Measurements from ENCODE around the gene MYL4.
"Not testable (repeated sequence)": the region's sequence is repeated elsewhere in the genome, so short reads cannot be mapped to it uniquely, and the experiment has no call there.

The MYL4 gene

DNA sequence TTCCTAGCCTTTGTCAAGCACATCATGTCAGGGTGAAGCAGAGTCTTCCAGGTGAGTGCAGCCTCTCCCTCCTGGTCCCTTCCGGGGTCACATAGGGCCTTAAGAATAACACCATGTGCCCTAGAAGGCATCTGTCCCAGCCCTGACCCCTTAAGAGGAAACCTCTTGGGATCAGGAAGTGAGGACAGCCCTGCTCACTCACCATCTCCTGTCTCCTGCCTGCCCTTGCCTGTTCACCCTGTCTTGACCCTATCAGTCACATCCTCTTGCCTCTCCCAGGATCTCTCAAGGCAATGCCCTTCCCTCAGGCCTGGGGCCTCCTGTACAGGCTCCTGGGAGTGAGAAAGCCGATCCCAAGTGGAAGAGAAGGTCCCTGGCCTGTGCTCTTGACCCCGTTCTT, 13.9 kb downstream of the MYL4 start:
- no peak for DNase-seq

DNA sequence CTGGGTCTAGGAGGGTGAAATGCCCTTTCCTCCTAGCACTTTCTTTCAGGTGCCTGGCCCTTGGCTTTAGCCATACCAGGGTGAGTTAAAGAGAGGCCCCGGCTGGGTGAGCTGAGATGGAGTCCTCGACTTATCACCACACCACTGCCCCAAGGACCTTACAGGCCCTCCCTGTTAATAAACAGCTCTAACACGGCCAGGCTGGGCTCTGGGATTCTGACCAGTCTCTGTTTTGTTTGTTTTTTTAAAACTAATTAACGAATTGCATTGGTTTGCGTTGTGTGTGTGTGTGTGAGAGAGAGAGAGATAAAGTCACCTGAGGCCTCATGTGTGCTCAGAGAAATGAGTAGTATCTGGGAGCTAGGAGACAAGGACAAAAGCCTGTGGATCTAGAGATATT, 14.3 kb downstream of the MYL4 start:
- DNase-seq: no peak

DNA sequence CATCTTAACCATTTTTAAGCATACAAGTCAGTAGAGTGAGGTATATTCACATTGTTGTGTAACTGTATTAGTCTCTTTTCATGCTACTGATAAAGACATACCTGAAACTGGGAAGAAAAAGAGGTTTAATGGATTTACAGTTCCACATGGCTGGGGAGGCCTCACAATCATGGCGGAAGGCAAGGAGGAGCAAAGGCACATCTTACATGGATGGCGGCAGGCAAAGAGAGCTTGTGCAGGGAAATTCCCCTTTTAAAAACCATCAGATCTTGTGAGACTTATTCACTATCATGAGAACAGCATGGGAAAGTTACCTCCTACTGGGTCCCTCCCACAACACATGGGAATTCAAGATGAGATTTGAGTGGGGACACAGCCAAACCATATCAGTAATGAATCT, 14.9 kb downstream of the MYL4 start:
- not testable (repeated sequence) for DNase-seq

DNA sequence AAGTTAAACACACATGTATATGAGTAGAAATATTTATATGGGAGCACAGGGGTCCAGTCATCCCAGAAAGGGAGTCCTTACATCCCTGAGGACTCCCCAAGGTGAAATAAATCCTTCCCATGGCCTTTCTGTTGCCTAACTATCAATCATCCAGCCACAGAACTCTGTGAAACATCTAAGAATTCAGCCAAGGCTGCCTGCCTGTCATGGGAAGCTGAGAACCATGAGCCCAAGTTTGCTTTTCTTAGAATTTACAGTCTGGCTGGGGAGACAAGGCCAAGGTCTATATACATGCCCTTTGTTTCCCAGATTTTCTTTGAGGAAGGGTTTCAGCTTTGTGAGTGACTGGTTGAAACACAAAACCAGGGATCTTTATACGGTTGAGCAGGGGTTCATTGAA, 15.8 kb downstream of the MYL4 start:
- no peak for DNase-seq

DNA sequence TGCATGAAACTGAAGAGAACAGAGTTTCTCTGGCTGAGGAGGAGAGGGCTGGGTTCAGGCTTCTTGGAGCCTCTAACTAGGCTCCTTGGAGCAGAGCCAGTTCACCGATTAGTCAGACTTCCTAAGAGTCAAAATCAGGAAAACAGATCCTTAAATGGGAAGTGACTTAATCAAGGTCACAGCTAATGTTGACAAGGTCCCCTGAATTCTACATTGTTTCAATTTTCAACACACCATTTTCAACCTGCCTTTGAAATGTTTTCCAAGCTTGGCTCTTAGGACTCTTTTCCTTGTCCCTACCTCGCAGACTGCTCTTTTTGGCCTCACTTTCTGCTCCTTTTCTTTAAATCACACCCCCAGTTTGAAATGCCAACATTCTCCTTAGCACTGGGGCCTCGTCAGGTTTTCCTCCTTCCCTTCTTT, 16.3 kb downstream of the MYL4 start:
- DNase-seq: no peak

DNA sequence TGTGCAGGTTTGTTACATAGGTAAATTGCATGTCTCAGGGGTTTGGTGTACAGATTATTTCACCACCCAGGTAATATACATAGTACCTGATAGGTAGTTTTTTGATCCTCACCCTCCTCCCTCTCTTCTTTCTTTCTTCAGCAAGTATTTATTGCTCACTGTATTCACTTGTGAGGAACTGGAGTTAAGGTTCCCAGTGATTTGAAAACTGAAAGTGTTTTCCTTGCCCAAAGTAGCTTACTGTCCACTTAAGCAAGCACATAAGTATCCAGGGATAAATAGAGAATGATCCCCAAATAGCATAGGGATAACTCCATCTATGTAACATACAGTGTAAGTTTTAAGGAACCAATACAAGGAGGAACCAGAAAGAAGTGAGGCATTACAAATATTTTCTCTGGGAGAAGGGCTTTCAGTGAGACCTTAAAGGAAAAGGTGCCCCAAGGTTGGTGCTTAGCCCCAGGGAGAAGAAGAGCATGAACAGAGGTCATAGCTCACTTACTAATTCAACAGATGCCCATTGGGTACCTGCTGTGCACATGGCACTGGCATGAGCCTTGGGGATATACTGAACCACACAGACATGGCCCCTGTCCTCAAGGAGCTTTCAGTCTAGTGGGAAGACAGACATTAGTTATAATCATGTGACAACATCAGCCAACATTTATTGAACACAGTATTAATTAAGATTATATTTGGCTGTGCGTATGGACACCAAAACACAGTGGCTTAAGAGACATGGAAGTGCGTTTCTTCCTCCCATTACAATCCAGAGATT, 17.0 kb downstream of the MYL4 start:
- DNase-seq: no peak

DNA sequence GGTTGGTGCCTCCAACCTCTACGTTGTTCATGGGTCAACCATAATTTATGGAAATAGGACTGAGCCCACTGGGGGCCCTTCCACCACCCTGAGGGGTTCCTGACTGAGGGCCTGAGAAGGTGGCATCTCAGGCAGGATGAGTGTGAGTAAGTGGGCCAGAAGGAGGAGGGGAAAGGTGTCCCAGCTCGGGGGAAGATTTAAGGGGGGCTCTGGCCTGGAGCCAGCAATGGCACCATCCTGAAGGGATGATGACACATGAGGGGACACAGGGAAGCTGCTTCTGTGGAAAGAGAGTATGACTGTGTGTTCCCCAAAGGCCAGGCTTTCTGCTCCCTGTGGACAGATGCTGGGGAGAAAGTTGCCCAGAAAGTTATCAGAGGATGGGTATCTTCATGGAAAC, 18.7 kb downstream of the MYL4 start:
- DNase-seq: no peak

DNA sequence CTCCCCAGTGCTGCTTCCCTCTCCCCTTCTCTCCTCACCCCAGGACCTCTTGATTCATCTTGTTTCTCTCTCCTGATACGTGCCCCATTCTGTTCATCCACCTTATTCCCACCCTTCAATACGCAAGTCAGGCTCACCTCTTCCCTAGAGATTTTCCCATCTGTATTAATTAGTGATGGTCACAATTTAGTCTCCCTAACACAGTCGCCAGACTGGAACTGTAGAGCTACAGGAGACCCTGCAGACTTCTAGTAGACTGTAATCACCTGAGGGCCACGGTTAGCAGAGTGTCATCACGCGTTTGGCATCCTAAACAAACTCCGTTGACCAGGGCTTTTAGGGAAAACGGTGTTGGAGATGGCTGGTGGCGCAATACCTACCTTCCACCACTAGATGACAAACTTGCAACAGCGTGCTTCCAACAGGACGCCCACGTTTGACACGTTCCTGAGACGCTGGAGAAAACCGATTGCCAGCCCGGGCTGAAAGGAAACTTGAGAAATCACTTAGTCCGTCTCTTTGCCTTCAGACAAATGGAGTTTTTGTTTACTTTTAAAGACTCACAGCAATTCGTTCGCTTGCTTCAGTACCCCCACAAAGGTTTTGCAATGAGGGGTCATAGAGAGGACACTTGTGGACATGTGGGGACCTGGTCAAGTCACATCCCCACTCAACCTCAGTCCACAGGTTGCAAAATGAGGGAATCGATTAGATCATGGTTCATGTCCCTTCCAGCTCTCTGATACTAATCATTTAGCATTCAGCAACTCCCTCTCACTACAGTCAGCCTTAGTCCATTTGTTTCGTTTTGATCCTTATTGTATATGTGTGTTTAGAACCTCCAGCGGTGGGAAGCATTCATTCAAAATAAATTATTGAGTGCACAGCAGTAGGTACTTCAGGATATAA, 20.6 kb downstream of the MYL4 start:
- peak; percentile 66 for DNase-seq

DNA sequence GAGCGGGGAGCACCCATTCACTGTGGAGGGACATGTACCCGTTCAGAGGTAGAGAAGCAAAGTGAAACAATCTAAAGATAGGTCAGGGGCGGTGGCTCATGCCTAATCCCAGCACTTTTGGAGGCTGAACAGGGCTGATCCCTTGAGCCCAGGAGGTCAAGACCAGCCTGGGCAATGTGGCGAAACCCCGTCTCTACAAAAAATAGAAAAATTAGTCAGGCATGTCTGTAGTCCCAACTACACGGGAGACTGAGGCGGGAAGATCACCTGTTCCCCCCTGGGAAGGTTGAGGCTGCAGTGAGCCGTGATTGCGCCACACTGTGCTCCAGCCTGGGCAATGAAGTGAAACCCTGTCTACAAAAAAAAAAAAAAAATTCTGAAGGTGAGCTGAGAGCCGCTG, 21.7 kb downstream of the MYL4 start:
- no peak for DNase-seq

DNA sequence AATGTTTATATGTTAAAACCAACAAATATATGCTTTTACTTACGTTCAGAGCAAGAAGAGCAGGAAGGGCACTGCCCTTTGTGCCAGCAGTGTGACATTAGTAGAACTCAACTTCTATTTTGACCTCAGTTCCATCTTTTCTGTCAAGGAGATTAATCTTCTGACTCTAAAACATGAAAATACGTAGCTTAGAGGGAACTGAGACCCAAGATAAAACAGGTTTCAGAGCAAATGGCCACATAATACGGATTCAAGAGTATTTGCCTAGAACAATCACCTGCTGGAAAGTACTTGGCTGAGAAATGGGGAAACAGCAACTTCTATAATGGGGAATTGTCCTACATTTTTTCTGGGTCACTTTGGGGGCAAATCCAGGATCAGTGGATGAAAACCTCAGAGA, 22.2 kb downstream of the MYL4 start:
- DNase-seq: no peak

DNA sequence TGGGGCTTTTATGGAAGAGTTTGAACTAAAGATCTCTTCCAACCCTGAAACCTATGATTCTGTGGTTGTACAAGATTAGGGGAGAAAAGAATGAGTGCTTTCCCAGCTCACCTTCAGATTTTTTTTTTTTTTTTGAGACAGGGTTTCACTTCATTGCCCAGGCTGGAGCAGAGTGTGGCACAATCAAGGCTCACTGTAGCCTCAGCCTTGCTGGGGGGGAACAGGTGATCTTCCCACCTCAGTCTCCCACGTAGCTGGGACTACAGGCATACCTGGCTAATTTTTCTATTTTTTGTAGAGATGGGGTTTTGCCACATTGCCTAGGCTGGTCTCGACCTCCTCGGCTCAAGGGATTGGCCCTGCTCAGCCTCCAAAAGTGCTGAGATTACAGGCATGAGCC, 22.7 kb downstream of the MYL4 start:
- DNase-seq: no peak

DNA sequence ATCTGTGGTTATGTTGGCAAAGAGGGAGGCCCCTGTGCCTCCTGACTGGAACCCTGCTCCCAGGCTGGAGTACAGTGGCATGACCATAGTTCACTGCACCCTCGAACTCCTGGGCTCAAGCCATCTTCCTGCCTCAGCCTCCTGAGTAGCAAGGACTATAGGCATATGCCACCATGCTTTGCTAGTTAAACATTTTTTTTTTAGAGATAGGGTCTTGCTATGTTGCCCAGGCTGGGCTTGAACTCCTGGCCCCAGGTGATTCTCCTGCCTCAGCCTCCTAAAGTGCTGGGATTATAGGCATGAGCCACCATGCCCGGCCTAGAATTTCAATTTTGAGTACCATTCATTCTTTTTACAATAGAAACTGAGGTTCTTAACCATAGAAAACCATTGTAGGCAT, 23.3 kb downstream of the MYL4 start:
- DNase-seq: no peak

DNA sequence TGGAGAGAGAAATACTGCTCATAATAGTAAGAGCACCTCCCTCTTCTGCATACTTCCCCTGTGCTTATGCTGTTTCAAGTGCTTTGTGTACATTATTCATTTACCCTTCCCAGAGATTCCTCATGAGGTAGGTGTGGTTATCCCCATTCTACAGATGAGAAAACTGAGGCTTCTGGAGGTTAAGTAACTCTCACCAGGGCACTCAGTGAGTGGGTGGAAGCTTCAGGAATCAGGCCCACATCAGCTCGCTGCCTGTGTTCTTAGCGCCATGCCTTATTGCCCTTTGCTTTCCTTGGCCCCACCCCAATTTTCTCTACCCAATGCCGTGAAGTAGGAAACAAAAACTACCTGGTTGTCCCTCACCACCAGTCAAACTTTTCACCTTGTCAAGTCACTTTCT, 26.4 kb downstream of the MYL4 start:
- DNase-seq: no peak

DNA sequence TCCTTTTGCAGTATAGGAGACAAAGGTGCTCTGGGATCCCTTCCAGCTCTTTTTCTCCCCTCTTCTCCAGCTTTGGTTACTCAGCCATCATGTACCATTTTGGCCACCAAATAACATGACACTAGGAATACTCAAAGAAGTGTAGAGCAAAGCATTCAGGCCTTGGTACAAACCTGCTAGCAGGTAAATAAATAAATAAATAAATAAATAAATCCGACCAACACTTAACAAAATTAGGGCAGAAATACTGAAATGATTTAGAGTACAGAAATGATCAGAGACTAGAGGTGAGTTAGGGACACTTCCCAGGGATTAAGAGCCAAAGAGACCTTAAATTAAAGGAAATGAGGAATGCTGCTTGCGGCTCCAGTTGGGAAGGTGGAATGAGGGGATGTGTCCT, 26.8 kb downstream of the MYL4 start:
- DNase-seq: no peak

DNA sequence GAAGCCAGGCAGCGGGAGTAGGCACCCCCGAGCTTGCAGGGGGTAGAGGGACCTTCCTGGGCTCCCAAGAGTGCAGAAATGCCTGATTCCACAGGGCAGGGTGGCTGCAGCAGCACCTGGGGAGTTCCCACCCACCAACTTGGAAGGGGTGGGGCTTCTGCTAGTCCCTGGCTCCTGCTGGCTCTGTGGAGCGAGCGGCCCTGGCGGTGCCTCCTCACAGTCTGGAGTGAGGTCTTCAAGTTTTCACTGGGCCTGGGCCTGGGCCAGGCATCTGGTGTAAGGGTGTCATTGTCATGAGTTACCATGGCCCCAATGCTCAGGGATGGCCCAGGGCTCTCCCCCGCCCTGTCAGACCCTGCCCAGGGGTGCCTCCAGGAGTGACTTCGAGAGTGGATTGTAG, 28.7 kb downstream of the MYL4 start:
- no peak for DNase-seq

DNA sequence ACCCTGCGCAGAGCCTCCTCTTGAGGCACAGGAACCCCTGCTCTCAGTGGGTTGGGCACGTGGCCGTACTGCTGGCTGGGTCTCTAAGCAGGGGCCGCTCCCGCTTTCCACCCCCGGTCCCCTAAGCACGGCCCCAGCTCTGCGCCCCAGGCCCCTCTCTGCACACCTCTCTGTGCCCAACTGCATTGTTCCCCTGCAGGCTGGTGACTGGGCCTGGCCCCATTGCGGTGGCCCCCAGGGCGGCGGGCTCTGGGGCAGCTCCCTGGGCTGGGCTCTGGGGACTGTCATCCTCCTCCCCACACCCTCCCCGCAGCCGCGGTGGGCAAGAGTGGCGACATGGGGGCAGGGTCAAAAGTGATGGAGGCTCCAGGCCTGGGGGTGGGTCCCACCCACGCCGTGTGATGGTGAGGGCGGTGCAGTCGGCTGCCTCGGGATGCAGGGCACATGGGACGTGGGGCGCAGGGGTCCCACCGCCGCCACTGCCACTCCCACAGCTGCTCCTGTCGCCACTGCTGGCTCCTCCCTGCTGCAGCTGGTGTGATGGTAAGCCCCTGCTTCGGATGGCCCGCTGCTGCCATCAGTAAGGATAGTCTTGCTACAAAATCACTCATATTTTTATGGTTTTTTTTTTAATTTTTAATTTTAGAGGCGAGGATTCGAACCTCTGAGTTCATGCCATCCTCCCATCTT, 29.3 kb downstream of the MYL4 start:
- no peak for DNase-seq

DNA sequence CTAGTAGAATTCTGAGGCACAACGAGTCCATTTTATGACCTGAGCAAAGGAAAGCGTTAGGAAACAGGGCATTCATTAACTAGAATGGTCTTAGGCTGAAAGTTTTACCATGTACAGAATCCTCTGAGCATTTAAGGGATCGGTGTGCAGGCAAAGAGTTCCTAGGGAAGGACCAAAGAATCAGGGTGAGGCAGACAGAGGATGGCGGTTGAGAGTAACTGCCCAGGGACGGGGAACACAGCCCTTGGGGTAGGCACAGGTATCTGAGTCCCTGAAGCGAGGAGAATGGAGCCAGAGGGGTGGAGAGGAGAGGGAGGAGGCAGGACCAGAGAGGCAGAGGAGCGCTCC, 30.4 kb downstream of the MYL4 start:
- DNase-seq: no peak

DNA sequence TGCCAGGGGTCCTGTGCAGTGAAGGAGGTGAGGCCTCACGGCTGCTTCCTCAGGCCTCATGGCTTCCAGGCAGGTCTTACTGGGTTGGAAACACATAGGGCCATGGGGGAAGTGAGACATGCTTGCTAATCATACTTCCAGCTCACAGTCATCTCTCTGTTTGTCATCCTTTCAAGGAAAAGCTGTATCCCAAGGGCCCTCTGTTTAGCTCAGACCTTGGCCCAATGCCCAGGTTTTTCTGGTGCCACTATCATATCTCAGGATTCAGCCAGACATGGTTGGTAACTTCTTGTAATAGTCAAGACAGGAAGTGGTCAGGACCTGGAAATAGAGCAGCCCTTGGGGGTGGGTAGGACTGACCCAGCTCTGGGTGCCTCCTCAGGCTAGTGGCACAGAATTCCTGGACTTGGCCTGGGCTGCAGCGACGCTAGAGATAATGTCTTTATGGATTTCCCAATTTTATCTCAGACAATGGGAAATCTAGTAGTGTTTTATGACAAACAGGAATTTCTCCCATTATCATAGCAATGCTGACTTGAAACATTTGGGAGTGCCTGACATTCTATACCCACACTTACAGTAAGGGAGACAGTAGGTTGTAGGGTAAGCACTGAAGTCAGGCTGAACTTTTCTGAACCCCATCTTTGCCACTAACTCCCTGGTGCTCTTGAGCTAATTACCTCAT, 31.0 kb downstream of the MYL4 start:
- DNase-seq: no peak

DNA sequence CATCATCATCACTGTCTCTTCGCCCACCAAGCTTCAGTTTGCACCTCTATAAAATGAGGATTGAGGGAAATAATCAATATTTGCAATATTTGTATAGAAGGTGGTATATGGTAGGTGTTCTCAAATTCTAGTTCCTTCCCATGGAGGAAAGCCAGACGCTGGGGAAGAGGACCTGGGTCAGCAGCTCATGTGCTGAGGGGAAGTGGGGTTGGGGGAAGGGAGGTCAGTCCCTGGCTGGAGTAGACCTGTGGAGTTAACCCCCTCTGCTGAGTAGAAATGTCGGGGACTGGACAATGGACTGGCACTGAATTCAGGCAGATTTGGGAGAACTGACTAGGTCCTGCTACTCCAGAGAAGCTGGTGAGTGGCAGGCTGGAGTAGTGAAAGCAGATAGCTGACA, 31.7 kb downstream of the MYL4 start:
- DNase-seq: no peak

DNA sequence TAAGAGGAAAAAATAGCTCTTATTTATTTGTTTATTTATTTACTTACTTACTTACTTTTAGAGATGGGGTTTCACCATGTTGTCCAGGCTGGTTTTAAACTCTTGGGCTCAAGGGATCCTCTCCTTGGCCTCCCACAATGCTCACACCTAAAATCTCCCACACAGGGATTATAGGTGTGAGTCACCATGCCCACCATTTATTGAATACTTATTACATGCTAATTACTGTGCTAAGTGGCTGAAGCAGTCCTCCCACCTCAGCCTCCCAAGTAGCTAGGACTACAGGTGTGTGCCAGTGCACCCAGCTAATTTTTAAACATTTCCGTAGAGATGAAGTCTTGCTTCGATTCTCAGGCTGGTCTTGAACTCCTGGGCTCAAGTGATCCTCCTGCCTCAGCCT, 33.5 kb downstream of the MYL4 start:
- DNase-seq: no peak

DNA sequence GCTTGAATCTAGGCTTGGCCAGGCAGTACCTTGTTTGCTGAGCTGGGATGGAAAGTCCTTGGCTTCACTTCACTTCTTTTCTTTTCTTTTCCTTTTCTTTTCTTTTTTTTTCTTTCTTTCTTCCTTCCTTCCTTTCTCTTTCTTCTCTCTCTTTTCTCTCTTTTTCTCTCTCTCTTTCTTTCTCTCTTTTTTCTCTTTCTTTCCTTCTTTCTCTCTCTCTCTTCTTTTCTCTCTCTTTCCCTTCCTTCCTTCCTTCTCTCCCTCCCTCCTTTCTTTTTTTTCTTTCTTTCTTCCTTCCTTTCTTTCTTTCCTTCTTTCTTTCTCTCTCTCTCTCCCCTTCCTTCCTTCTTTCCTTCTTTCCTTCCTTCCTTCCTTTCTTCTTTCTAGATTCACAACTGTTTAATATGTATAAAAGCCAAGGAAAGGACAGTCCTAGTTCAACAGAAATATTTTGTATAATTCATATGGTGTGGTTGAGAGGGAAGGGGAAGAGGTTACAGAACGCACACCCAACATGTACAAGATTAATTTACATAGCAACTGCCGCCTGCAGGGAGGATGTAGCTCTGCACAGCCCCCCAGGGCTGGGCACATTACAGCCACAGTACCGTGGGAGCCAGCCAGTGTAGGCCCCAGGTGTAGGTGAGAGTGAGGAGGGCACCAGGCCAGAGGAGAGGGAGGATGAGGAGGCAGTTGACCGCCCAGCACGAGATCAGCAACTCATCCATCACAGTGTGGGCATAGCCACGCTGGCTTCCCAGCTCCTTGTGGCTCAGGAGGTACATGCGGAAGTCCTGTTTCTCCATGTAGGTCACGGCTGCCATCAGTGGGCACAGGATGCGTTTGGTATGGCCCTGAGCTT, 34.8 kb downstream of the MYL4 start:
- no peak for DNase-seq

DNA sequence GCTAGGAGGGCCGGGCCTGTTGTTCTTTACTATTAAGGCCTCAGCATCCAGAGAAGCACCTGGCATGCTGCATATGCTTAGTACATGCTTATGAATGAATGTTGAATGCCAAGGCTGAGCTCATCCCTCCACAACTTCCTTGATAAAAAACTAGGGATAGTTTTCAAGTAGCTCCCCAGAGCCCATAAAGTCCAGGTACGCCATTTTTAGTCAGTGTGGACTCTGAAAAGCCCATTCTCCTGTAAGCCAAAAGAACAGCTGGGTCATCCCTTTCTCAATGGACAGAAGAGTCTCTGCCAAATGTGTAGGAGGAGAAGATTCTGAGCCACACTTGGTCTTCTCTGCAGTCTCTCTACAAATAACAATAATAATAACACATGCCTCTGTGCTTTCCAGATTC, 35.5 kb downstream of the MYL4 start:
- no peak for DNase-seq
